GM21447 (cell line): ENCODE data around the gene THAP11.

ENCODE experiments used
- ATAC-seq: cut with Tn5 transposase; IDR thresholded peaks from one replicate; pipeline ENCODE4 v1.9.1; 2021; ENCODE audit not compliant: unreplicated experiment

The THAP11 gene

GRCh38 chr16:67883146-67883871 lies 41.2 kb downstream of the THAP11 start:
- ATAC-seq = no peak

GRCh38 chr16:67883872-67884261 lies 41.7 kb downstream of the THAP11 start:
- ATAC-seq = no peak

GRCh38 chr16:67884684-67885083 lies 42.6 kb downstream of the THAP11 start, which contains the start of gene NRN1L:
Gene NRN1L (plus strand): TSS chr16:67884885. CDS start chr16:67884904, 19 bp downstream.
- ATAC-seq = no peak

- ATAC-seq = no peak
Measured at GRCh38 chr16:67885545-67885944, 43.4 kb downstream of the THAP11 start.

- no peak for ATAC-seq
Measured at GRCh38 chr16:67885976-67886375, 43.9 kb downstream of the THAP11 start.

GRCh38 chr16:67886387-67886786 lies 44.3 kb downstream of the THAP11 start:
- ATAC-seq = no peak

GRCh38 chr16:67888331-67888730 lies 46.2 kb downstream of the THAP11 start:
- no peak for ATAC-seq

- no peak for ATAC-seq
Measured at GRCh38 chr16:67892375-67892774, 50.3 kb downstream of the THAP11 start.

- peak; percentile 91 for ATAC-seq
Measured at GRCh38 chr16:67892899-67893742, 51.0 kb downstream of the THAP11 start, which contains the start of gene PSKH1. Gene PSKH1 (plus strand): TSS chr16:67893254. CDS start chr16:67908750, 15,496 bp downstream.
